Pancreas (tissue), 10 donors: ENCODE results near the gene DMD. TPM values are rescaled to one million over a fixed set of nuclear protein-coding genes. Genes with fewer than 3 reads are reported as not detected.

ENCODE experiments used
- ATAC-seq, 4 donors: fragments of 200-7000 bp; cut with Tn5 transposase; one replicate each; pipeline versions ENCODE4 v1.8.0 to v1.9.1; 2020; ENCODE audit warnings: mild to moderate bottlenecking in 4 of 4, moderate library complexity in 4 of 4
- DNase-seq, 6 donors: peaks; one replicate each; pipeline ENCODE4 v3.0.0-alpha.2; 2020
- FAIRE-seq: peaks from 2 replicates; lab custom pipeline; 2012; peaks lifted over from hg19 to GRCh38; lab: Jason Lieb, UNC
- H3K27ac ChIP-seq, 4 donors: fragments of 200-600 bp; sonication (generic); 1 replicate in 3 of 4; 2 replicates in 1 of 4; pipeline versions ENCODE4 v1.5.0 to v1.8.0; 2020
- H3K27me3 ChIP-seq, 4 donors: fragments of 200-600 bp; one replicate each; pipeline ENCODE4 v1.8.0; 2021
- H3K36me3 ChIP-seq, 3 donors: fragments of 200-600 bp; sonication (generic) in 1 of 3; one replicate each; pipeline versions ENCODE4 v1.5.0 to v1.8.0; 2020 to 2021
- H3K4me1 ChIP-seq, 3 donors: fragments of 200-600 bp; one replicate each; pipeline ENCODE4 v1.8.0; 2021
- H3K4me3 ChIP-seq, 4 donors: fragments of 200-600 bp; sonication (generic) in 2 of 4; one replicate each; pipeline versions ENCODE4 v1.5.0 to v1.8.0; 2020 to 2021
- H3K9me3 ChIP-seq, 4 donors: fragments of 200-600 bp; one replicate each; pipeline ENCODE4 v1.8.0; 2021
- WGBS, 2 donors: extraction: QIAGEN DNeasy Blood & Tissue Kit; methylation state at CpG; one replicate each; pipeline ENCODE4 v1.1.7; 2013; 5-methylcytosine and 5-hydroxymethylcytosine counted together
- intact Hi-C, 3 donors: fragments of 100-400 bp; cut with DNase I; formaldehyde crosslinking; loops; one replicate each; pipeline versions ENCODE4 v1.11.1 to v1.14.2; 2022
- polyA plus RNA-seq, 2 donors: library from polyadenylated mRNA; stranded (reverse); fragments of 200-250 nt; gene quantifications; one replicate each; pipeline ENCODE4 v1.2.3, GENCODE V29; 2013
- total RNA-seq, 6 donors: library from RNA; stranded (reverse); fragmentation: NEBNext Ultra II Directional in 4 of 6; extraction: Animal tissue kit (Norgen Biotek cat#: 25700) in 4 of 6; gene quantifications; one replicate each; pipeline versions ENCODE4 v1.2.1 to v1.2.4, GENCODE V29; 2021 to 2023
- TF ChIP-seq, protein P1 (sequence below), 4 donors: fragments of 200-600 bp; sonication (generic) in 3 of 4; IDR thresholded peaks; one replicate each; pipeline versions ENCODE4 v1.5.0 to v1.8.0; 2021; ENCODE audit warnings: antibody characterized with exemption in 4 of 4
- donor health status: healthy with polysubstance abuse.
- donor health status: DM: no; HTN: no; CAD: no; lungs with moderate emphysema.
- donor health status: DM: no; HTN: no; CAD: no.
- donor health status: control.
- donor health status: control.
- donor health status: Bipolar disorder and iron deficiency.
- donor health status: DM: yes; HTN: yes; CAD: no.
- donor health status: DM: no; HTN: no; CAD: no.
- donor health status: DM: no; HTN: no; CAD: no.
- donor health status: DM: yes; HTN: yes; CAD: no.

The DMD gene
- total and polyA plus RNA-seq, 8 donors, result 9.1 to 46.5 (median 32.1) TPM

DNA sequence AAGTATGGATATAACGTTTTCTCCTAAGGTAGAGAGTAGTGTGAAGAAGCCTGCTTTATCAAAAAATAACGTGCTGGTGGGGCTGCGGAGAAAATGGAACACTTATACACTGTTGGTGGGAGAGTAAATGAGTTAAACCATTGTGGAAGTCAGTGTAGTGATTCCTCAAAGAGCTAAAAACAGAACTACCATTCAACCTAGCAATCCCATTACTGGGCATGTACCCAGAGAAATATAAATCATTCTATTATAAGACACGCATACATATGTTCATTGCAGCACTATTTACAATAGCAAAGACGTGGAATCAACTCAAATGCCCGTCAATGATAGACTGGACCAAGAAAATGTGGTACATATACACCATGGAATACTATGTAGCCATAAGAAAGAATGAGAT is 196.4 kb downstream of the DMD start:
- intact Hi-C loops, result no loop called here
- TF ChIP-seq, protein P1, sequence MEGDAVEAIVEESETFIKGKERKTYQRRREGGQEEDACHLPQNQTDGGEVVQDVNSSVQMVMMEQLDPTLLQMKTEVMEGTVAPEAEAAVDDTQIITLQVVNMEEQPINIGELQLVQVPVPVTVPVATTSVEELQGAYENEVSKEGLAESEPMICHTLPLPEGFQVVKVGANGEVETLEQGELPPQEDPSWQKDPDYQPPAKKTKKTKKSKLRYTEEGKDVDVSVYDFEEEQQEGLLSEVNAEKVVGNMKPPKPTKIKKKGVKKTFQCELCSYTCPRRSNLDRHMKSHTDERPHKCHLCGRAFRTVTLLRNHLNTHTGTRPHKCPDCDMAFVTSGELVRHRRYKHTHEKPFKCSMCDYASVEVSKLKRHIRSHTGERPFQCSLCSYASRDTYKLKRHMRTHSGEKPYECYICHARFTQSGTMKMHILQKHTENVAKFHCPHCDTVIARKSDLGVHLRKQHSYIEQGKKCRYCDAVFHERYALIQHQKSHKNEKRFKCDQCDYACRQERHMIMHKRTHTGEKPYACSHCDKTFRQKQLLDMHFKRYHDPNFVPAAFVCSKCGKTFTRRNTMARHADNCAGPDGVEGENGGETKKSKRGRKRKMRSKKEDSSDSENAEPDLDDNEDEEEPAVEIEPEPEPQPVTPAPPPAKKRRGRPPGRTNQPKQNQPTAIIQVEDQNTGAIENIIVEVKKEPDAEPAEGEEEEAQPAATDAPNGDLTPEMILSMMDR (IDR thresholded peaks at IDR 0.05), result no peak
- Histone ChIP-seq H3K27ac (no peak overlapping the region), H3K36me3 (no peaks in the 10 kb centered on the region), H3K27me3 (no peaks in the 10 kb centered on the region), H3K9me3 (no peaks in the 10 kb centered on the region), H3K4me1 (no peaks in the 10 kb centered on the region), H3K4me3 (no peak overlapping the region)
- DNase-seq (no peak), ATAC-seq (no peak), FAIRE-seq (no peak)
- 62 to 76% methylated on average over 6 of the region's 6 CpGs for WGBS, 2 donors

DNA sequence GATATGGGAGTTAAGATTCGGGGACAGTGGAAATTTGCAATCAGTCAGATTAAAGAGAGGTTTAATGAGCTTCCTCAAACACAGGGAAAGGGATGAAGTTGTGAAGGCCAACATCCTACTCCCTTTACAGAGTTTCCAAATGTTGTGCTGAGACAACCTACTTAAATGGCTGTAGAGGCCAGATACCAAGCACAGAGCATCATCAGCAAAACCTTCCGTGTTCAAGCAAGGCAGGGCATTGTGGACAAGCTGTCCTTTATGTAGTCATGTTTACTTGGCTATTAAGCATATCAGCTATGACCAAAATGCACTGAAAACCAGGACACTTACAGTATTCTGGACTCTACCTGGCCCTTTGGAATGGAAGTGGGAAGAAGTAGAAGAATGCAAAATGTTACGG is 197.3 kb downstream of the DMD start:
- no peak for ATAC-seq
- intact Hi-C loops, result no loop called here
- H3K4me1 ChIP-seq, result no peaks in the 10 kb centered on the region
- WGBS, 2 donors, result 77 to 84% methylated on average over 3 of the region's 3 CpGs
- H3K36me3 ChIP-seq, result no peaks in the 10 kb centered on the region
- H3K9me3 ChIP-seq, result no peaks in the 10 kb centered on the region
- no peak for FAIRE-seq
- no peaks in the 10 kb centered on the region for H3K27me3 ChIP-seq
- no peak for DNase-seq
- TF ChIP-seq, protein P1 (IDR thresholded peaks at IDR 0.05), result no peak
- H3K4me3 ChIP-seq, result no peak overlapping the region
- H3K27ac ChIP-seq, result no peak overlapping the region

DNA sequence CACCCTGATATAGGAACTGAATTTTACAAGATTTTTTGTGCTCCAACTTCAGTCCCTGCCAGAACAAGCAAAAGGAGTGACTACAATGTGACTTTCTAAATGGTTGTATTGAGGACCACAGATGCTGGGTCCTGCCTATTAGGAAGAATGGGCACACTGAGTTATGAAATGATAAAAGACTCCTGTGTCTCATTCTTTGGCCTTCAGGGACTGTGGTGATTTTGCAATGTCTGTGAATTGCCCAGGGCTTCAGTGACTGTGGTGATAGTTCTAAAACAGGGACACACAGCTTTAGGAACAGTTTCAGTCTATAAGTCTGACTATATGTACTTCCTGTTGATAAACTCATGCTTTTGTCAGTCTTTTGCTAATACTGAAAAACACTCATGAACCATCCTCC is 210.2 kb downstream of the DMD start:
- FAIRE-seq, result no peak
- ATAC-seq, result no peak
- Histone ChIP-seq H3K36me3 (no peaks in the 10 kb centered on the region), H3K4me1 (no peaks in the 10 kb centered on the region), H3K27ac (no peak overlapping the region), H3K27me3 (no peaks in the 10 kb centered on the region), H3K9me3 (no peaks in the 10 kb centered on the region), H3K4me3 (no peak overlapping the region)
- intact Hi-C loops, result no loop called here
- TF ChIP-seq, protein P1 (IDR thresholded peaks at IDR 0.05), result no peak
- DNase-seq, result no peak

DNA sequence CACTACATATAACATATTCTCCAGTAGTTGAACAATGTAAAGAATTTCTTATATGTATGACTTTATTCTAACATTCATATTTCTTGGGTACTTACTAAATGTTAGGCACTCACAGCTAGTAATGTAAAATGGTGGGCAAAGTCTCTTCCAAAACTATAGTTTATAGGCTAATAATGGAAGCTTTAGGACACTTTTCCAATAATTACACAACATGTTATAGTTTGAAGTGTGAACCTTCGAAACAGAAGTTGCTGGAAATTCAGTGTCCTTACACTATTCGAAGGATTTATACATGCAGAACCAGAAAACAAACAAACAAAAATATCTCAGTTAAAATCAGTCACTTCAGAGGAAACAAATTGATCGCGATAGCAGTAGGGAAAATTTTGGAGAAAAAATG is 212.6 kb downstream of the DMD start:
- Histone ChIP-seq H3K9me3 (no peaks in the 10 kb centered on the region), H3K4me1 (no peaks in the 10 kb centered on the region), H3K36me3 (no peaks in the 10 kb centered on the region), H3K27ac (no peak overlapping the region), H3K27me3 (peaks cover 0 to 6% (median 0%) of the 10 kb centered on the region in 4 donors), H3K4me3 (no peak overlapping the region)
- DNase-seq, result no peak
- no peak for ATAC-seq
- intact Hi-C loops, result no loop called here
- WGBS, 2 donors, result 87 to 88% methylated on average over 4 of the region's 4 CpGs
- TF ChIP-seq, protein P1 (IDR thresholded peaks at IDR 0.05), result no peak
- FAIRE-seq, result no peak

DNA sequence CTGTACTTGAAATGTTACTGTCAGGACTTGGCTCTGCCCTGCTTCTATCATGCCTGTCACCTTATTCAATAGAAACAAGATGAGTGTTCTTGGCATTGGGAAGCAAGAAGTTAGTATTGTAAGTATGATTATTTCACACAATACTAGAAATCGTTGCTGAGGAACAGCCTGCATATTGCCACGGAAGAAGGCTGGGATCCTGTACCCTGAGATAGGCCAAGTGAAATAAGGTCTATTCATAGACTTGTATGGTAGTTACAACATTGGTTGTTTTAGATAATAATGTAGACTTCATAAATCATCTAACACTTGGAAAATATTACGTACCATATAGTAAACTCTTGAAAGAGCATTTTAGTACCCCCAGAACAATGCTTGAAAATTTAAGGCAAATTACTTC is 215.9 kb downstream of the DMD start:
- H3K4me1 ChIP-seq, result no peaks in the 10 kb centered on the region
- no peaks in the 10 kb centered on the region for H3K36me3 ChIP-seq
- H3K27ac ChIP-seq, result no peak overlapping the region
- no peaks in the 10 kb centered on the region for H3K9me3 ChIP-seq
- H3K27me3 ChIP-seq, result peaks cover 0 to 6% (median 0%) of the 10 kb centered on the region in 4 donors
- WGBS, 2 donors, result 80 to 90% methylated on average over 3 of the region's 3 CpGs
- no peak for DNase-seq
- intact Hi-C loops, result no loop called here
- no peak for FAIRE-seq
- ATAC-seq, result no peak
- TF ChIP-seq, protein P1 (IDR thresholded peaks at IDR 0.05), result no peak
- no peak overlapping the region for H3K4me3 ChIP-seq
